ENCODE results near the gene TAPBPL.

TAPBPL gene

DNA sequence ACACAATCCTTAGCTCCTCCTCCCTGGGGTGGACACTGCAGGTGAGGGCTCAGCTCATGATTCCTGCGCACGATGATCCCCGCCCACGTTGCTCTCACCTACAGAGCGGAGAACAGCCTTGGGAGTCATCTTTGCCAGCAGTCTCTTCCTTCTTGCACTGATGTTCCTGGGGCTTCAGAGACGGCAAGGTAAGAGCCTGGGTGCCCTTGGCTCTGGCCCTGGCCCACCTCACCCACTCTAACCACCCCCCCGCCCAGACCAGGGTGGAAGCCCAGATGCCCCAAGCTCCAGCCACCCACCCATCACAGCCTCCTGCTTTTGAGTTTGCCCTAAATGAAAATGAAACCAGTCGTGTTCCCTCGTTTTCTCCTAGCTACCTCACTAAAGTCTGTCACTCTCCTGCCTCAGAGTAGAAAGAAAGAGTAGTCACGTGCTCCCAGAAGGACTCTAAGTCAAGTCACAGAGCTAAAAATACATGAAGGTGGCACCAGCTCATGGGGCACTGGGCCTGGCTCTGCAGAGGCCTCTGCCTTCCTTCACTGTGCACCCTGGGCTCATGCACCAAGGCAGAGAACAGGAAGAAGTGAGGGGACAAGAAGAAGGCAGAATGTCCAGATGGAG lies 9.0 kb downstream of the TAPBPL start:
- no peak for DNase-seq (ENCODE audit: extremely low read depth, low read depth)
- TF ChIP-seq, protein P1, sequence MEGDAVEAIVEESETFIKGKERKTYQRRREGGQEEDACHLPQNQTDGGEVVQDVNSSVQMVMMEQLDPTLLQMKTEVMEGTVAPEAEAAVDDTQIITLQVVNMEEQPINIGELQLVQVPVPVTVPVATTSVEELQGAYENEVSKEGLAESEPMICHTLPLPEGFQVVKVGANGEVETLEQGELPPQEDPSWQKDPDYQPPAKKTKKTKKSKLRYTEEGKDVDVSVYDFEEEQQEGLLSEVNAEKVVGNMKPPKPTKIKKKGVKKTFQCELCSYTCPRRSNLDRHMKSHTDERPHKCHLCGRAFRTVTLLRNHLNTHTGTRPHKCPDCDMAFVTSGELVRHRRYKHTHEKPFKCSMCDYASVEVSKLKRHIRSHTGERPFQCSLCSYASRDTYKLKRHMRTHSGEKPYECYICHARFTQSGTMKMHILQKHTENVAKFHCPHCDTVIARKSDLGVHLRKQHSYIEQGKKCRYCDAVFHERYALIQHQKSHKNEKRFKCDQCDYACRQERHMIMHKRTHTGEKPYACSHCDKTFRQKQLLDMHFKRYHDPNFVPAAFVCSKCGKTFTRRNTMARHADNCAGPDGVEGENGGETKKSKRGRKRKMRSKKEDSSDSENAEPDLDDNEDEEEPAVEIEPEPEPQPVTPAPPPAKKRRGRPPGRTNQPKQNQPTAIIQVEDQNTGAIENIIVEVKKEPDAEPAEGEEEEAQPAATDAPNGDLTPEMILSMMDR (IDR thresholded peaks at IDR 0.05; ENCODE audit: low read depth, low read length) = no peak

GRCh38 chr12:6461401-6462233 lies 9.8 kb downstream of the TAPBPL start:
- no peak for DNase-seq (ENCODE audit: extremely low read depth, low read depth)

DNA sequence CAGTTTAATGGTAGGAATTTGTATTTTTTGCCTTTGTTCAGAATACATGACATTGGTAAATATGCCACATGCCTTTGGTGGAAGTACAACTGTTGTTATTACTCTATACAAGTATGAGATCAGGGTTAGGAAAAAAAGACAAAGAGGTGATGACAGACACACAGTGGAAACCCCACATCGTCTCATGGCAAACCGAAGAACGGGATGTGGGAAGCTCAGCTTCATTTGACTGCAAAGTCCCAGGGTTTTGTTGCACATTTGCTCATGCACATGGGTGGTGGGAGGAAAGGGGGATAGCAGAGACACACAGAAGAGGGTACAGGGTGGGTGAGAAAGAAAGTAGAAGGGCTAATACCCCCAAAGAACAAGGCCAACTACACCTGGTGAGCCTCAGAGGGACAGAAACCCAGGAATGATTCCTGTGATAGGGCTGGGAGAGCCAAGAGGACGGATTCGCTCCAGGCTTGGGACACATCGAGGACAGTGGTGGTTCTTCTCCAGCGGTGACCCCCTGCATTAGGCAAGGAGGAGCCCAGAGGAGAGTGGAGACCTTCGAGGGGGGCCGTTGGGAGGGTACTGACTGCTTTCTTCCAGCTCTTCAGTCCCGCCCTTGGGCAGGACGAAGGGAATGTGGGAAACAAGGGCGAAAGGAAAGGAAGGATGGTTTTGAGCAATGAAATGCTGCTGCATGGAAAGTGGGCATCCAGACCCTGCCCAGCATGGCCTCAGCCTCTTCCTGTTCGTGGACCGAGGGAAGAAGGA lies 10.6 kb downstream of the TAPBPL start:
- TF ChIP-seq, protein P1 (IDR thresholded peaks at IDR 0.05; ENCODE audit: low read depth, low read length) = no peak
- DNase-seq (ENCODE audit: extremely low read depth, low read depth) = no peak

More at GRCh38 chr12:6461401-6462233, 9.8 kb downstream of the TAPBPL start:
- TF ChIP-seq, protein P1 (IDR thresholded peaks at IDR 0.05; ENCODE audit: low read depth, low read length) = no peak

GRCh38 chr12:6463216-6463615 lies 11.4 kb downstream of the TAPBPL start:
- no peak for DNase-seq (ENCODE audit: extremely low read depth, low read depth)
- TF ChIP-seq, protein P1 (IDR thresholded peaks at IDR 0.05; ENCODE audit: low read depth, low read length) = no peak

- DNase-seq (ENCODE audit: extremely low read depth, low read depth) = no peak
- TF ChIP-seq, protein P1 (IDR thresholded peaks at IDR 0.05; ENCODE audit: low read depth, low read length) = no peak
Observed at GRCh38 chr12:6463858-6464257, 12.0 kb downstream of the TAPBPL start.

DNA sequence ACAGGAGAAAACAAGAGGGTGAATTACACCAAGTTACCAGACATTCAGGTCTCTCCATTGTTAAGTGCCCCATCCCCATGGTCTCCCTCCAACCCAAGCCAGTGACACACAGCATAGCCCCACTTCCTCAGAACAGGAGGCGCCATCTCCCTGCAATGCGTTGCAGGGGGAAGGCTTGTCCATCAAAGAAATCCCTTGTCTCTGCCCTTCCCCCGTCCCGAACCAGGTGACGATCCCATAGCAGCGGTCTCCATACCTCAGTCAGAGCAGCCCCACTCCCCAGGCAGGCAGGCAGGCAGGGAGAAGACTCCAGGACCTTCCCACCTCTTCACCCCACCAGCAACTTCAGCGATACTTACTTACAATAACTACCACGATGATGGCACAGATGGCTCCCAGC lies 12.7 kb downstream of the TAPBPL start:
- TF ChIP-seq, protein P1 (IDR thresholded peaks at IDR 0.05; ENCODE audit: low read depth, low read length) = no peak
- DNase-seq (ENCODE audit: extremely low read depth, low read depth) = no peak

All from AG09319 (cell line).